ENCODE data around the gene IL33.

DNA sequence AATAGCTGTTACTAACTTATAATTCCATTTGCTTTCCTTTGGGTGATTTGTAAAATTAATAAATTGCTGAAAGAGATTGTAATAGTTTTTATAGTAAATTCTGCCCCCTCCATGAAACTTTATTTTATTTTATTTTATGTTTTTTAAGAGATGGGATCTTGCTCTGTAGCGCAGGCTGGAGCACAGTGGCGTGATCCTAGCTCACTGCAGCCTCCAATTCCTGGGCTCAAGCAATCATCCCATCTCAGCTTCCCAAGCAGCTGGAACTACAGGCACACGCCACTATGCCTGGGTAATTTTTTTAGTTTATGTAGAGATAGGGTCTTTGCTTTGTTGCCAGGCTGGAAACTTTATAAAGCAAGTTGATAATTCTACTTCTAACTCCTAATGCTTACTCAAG, 395 bp downstream of the IL33 start:
- TF ChIP-seq CTCF (IDR thresholded peaks at IDR 0.05; ENCODE audit: control extremely low read depth in 1 of 3, insufficient read depth in 1 of 3, low read depth in 1 of 3, low read length in 3 of 3) = no peak
- no peak for TF ChIP-seq JUND (IDR thresholded peaks at IDR 0.05; ENCODE audit: low read length)
- TF ChIP-seq EZH2 (IDR thresholded peaks at IDR 0.05; ENCODE audit: low read depth, low read length, severe bottlenecking) = no peak
- no peak for TF ChIP-seq POLR2A (IDR thresholded peaks at IDR 0.05; ENCODE audit: control extremely low read depth in 1 of 2, low read depth in 2 of 2, low read length in 2 of 2)
